NCI-H146 treated with DMSO at 0.1 percent for 48 hours (cell line): ENCODE measurements around the gene ANOS1.
"Not testable (repeated sequence)": the region's sequence is repeated elsewhere in the genome, so short reads cannot be mapped to it uniquely, and the experiment has no call there.

Experiments
- DNase-seq: peaks from one replicate; lab custom pipeline; 2025; ENCODE audit not compliant: unreplicated experiment; lab: John Stamatoyannopoulos, UW

ANOS1 gene

GRCh38 chrX:8731559-8732395, at the start of gene ANOS1:
Gene ANOS1, minus strand, starts transcription at chrX:8732137. Its CDS starts 101 bp downstream, at chrX:8732036.
- no peak for DNase-seq

- no peak for DNase-seq
Observed at GRCh38 chrX:8773117-8773516, 41.2 kb upstream of the ANOS1 start.

- no peak for DNase-seq
Observed at GRCh38 chrX:8760021-8760420, 28.1 kb upstream of the ANOS1 start.

- not testable (repeated sequence) for DNase-seq
Observed at GRCh38 chrX:8758706-8759105, 26.8 kb upstream of the ANOS1 start.

- DNase-seq: not testable (repeated sequence)
Observed at GRCh38 chrX:8757609-8758389, 25.9 kb upstream of the ANOS1 start.

GRCh38 chrX:8755813-8756212, 23.9 kb upstream of the ANOS1 start:
- no peak for DNase-seq

GRCh38 chrX:8755116-8755515, 23.2 kb upstream of the ANOS1 start:
- DNase-seq: no peak

- no peak for DNase-seq
Observed at GRCh38 chrX:8749697-8750096, 17.8 kb upstream of the ANOS1 start.

- DNase-seq: no peak
Observed at GRCh38 chrX:8748855-8749254, 16.9 kb upstream of the ANOS1 start.

GRCh38 chrX:8743126-8743732, 11.3 kb upstream of the ANOS1 start:
- DNase-seq: no peak

GRCh38 chrX:8741981-8742380, 10.0 kb upstream of the ANOS1 start:
- DNase-seq: no peak

- no peak for DNase-seq
Observed at GRCh38 chrX:8738588-8739189, 6.8 kb upstream of the ANOS1 start.

- no peak for DNase-seq
Observed at GRCh38 chrX:8737883-8738282, 5.9 kb upstream of the ANOS1 start.

- no peak for DNase-seq
Observed at GRCh38 chrX:8730812-8731558, 952 bp downstream of the ANOS1 start.

- no peak for DNase-seq
Observed at GRCh38 chrX:8729811-8730210, 2.1 kb downstream of the ANOS1 start.

GRCh38 chrX:8728932-8729535, 2.9 kb downstream of the ANOS1 start:
- DNase-seq: no peak

GRCh38 chrX:8726031-8726652, 5.8 kb downstream of the ANOS1 start:
- DNase-seq: peak; percentile 68

GRCh38 chrX:8724300-8724699, 7.6 kb downstream of the ANOS1 start:
- no peak for DNase-seq

- no peak for DNase-seq
Observed at GRCh38 chrX:8721536-8721935, 10.4 kb downstream of the ANOS1 start.

GRCh38 chrX:8720136-8720535, 11.8 kb downstream of the ANOS1 start:
- no peak for DNase-seq
